Rectal smooth muscle tissue (tissue), 1 donor: ENCODE measurements around the gene ZNF625.

Experiments
- H3K27ac ChIP-seq: one replicate; pipeline ENCODE4 v1.7.0; 2013; ENCODE audit warnings: low read depth, low read length, inconsistent platforms
- H3K27me3 ChIP-seq: one replicate; pipeline ENCODE4 v1.7.0; 2013; ENCODE audit warnings: low read length; ENCODE audit not compliant: control insufficient read depth, insufficient read depth
- H3K36me3 ChIP-seq: one replicate; pipeline ENCODE4 v1.7.0; 2013; ENCODE audit warnings: low read length; ENCODE audit not compliant: control insufficient read depth, insufficient read depth
- H3K4me1 ChIP-seq: one replicate; pipeline ENCODE4 v1.7.0; 2013; ENCODE audit warnings: low read length; ENCODE audit not compliant: control insufficient read depth, insufficient read depth
- H3K4me3 ChIP-seq: one replicate; pipeline ENCODE4 v1.7.0; 2013; ENCODE audit warnings: low read length
- H3K9ac ChIP-seq: one replicate; pipeline ENCODE4 v1.7.0; 2013; ENCODE audit warnings: low read length

ZNF625 gene

GRCh38 chr19:12162513-12162881, 6.0 kb upstream of the ZNF625 start:
- peak overlapping the region; percentile 86 for H3K27ac ChIP-seq

GRCh38 chr19:12159773-12160414, 3.4 kb upstream of the ZNF625 start:
- Histone ChIP-seq H3K4me3 (no peak overlapping the region), H3K27ac (no peak overlapping the region), H3K9ac (no peak overlapping the region), H3K4me1 (peaks cover 13% of the 10 kb centered on the region), H3K27me3 (no peaks in the 10 kb centered on the region), H3K36me3 (no peaks in the 10 kb centered on the region)

More at GRCh38 chr19:12162513-12162881, 6.0 kb upstream of the ZNF625 start:
- H3K9ac ChIP-seq, result no peak overlapping the region
- peaks cover 8% of the 10 kb centered on the region for H3K4me1 ChIP-seq
- H3K4me3 ChIP-seq, result peak overlapping the region; percentile 94
- no peaks in the 10 kb centered on the region for H3K36me3 ChIP-seq
- H3K27me3 ChIP-seq, result no peaks in the 10 kb centered on the region

- Histone ChIP-seq H3K27me3 (no peaks in the 10 kb centered on the region), H3K9ac (no peak overlapping the region), H3K4me3 (peak overlapping the region; percentile 87), H3K27ac (no peak overlapping the region), H3K36me3 (no peaks in the 10 kb centered on the region), H3K4me1 (peaks cover 4% of the 10 kb centered on the region)
These were observed 1.1 kb downstream of the ZNF625 start for GRCh38 chr19:12155324-12155860.

GRCh38 chr19:12145348-12145747, 11.2 kb downstream of the ZNF625 start:
- Histone ChIP-seq H3K9ac (no peak overlapping the region), H3K4me1 (peaks cover 4% of the 10 kb centered on the region), H3K27ac (no peak overlapping the region), H3K27me3 (no peaks in the 10 kb centered on the region), H3K36me3 (peaks cover 20% of the 10 kb centered on the region), H3K4me3 (no peak overlapping the region)

- Histone ChIP-seq H3K36me3 (peaks cover 17% of the 10 kb centered on the region), H3K27me3 (no peaks in the 10 kb centered on the region), H3K4me3 (no peak overlapping the region), H3K27ac (no peak overlapping the region), H3K9ac (no peak overlapping the region), H3K4me1 (peaks cover 7% of the 10 kb centered on the region)
These were observed 15.2 kb downstream of the ZNF625 start for GRCh38 chr19:12141405-12141736.

- Histone ChIP-seq H3K4me1 (peaks cover 7% of the 10 kb centered on the region), H3K36me3 (peaks cover 11% of the 10 kb centered on the region), H3K27ac (no peak overlapping the region), H3K4me3 (peak overlapping the region; percentile 85), H3K27me3 (no peaks in the 10 kb centered on the region), H3K9ac (no peak overlapping the region)
These were observed 15.8 kb downstream of the ZNF625 start for GRCh38 chr19:12140545-12141404.

GRCh38 chr19:12139885-12140544, 16.5 kb downstream of the ZNF625 start, which contains the start of gene ZNF20:
TSS of gene ZNF20 (minus strand) at chr19:12140350. CDS start at chr19:12140182, 168 bp downstream.
- H3K36me3 ChIP-seq, result peaks cover 4% of the 10 kb centered on the region
- H3K4me1 ChIP-seq, result peaks cover 7% of the 10 kb centered on the region
- H3K27ac ChIP-seq, result peak within 1 kb of the TSS; percentile 72
- no peaks in the 10 kb centered on the region for H3K27me3 ChIP-seq
- peak within 1 kb of the TSS; percentile 85 for H3K4me3 ChIP-seq
- peak within 1 kb of the TSS; percentile 58 for H3K9ac ChIP-seq

- H3K9ac ChIP-seq, result no peak overlapping the region
- peaks cover 9% of the 10 kb centered on the region for H3K36me3 ChIP-seq
- peaks cover 7% of the 10 kb centered on the region for H3K4me1 ChIP-seq
- no peaks in the 10 kb centered on the region for H3K27me3 ChIP-seq
- peak overlapping the region; percentile 85 for H3K4me3 ChIP-seq
- H3K27ac ChIP-seq, result peak overlapping the region; percentile 72
These were observed 17.3 kb downstream of the ZNF625 start for GRCh38 chr19:12139269-12139668.

- Histone ChIP-seq H3K36me3 (peaks cover 22% of the 10 kb centered on the region), H3K4me3 (no peak overlapping the region), H3K27ac (no peak overlapping the region), H3K27me3 (no peaks in the 10 kb centered on the region), H3K9ac (no peak overlapping the region), H3K4me1 (peaks cover 7% of the 10 kb centered on the region)
These were observed 19.2 kb downstream of the ZNF625 start for GRCh38 chr19:12137221-12137940.

GRCh38 chr19:12133069-12133468, 23.5 kb downstream of the ZNF625 start:
- H3K4me3 ChIP-seq, result no peak overlapping the region
- H3K36me3 ChIP-seq, result peaks cover 24% of the 10 kb centered on the region
- H3K9ac ChIP-seq, result no peak overlapping the region
- no peaks in the 10 kb centered on the region for H3K27me3 ChIP-seq
- no peaks in the 10 kb centered on the region for H3K4me1 ChIP-seq
- no peak overlapping the region for H3K27ac ChIP-seq

- no peak overlapping the region for H3K27ac ChIP-seq
- no peaks in the 10 kb centered on the region for H3K36me3 ChIP-seq
- H3K4me1 ChIP-seq, result no peaks in the 10 kb centered on the region
- H3K9ac ChIP-seq, result no peak overlapping the region
- H3K4me3 ChIP-seq, result no peak overlapping the region
- H3K27me3 ChIP-seq, result no peaks in the 10 kb centered on the region
These were observed 29.8 kb downstream of the ZNF625 start for GRCh38 chr19:12126707-12127106.
